H9 (cell line): Measurements from ENCODE around the gene ANP32A. TPM values are rescaled to one million over a fixed set of nuclear protein-coding genes. Genes with fewer than 3 reads are reported as not detected.

ENCODE experiments used
- DNase-seq: peaks from one replicate; pipeline ENCODE4 v3.0.0-alpha.2; 2017
- H2AFZ ChIP-seq: one replicate; pipeline ENCODE4 v1.6.1; 2013; ENCODE audit warnings: mild to moderate bottlenecking, low read length, control low read depth, moderate library complexity
- H2AK5ac ChIP-seq: 2 replicates; pipeline ENCODE4 v1.6.1; 2013; ENCODE audit warnings: low read length, control low read depth, mixed read lengths; ENCODE audit not compliant: insufficient read length
- H2BK120ac ChIP-seq: one replicate; pipeline ENCODE4 v1.6.1; 2013; ENCODE audit warnings: low read depth, mild to moderate bottlenecking, low read length, control low read depth, inconsistent platforms; ENCODE audit not compliant: poor library complexity, severe bottlenecking
- H2BK12ac ChIP-seq: 2 replicates; pipeline ENCODE4 v1.6.1; 2013; ENCODE audit warnings: low read length, control low read depth, mixed read lengths, low read depth; ENCODE audit not compliant: insufficient read length
- H2BK15ac ChIP-seq: 2 replicates; pipeline ENCODE4 v1.6.1; 2013; ENCODE audit warnings: low read depth, low read length, control low read depth
- H2BK20ac ChIP-seq: one replicate; pipeline ENCODE4 v1.6.1; 2013; ENCODE audit warnings: low read depth, mild to moderate bottlenecking, low read length, control low read depth, inconsistent platforms; ENCODE audit not compliant: poor library complexity, severe bottlenecking
- H2BK5ac ChIP-seq: 2 replicates; pipeline ENCODE4 v1.6.1; 2013; ENCODE audit warnings: low read length, control low read depth, mixed read lengths; ENCODE audit not compliant: insufficient read length
- H3K14ac ChIP-seq: 2 replicates; pipeline ENCODE4 v1.6.1; 2013; ENCODE audit warnings: low read length, control low read depth; ENCODE audit not compliant: insufficient read depth
- H3K18ac ChIP-seq: 2 replicates; pipeline ENCODE4 v1.6.1; 2013; ENCODE audit warnings: low read depth, mild to moderate bottlenecking, mixed read lengths, low read length, control low read depth; ENCODE audit not compliant: insufficient read length
- H3K23ac ChIP-seq: 2 replicates; pipeline ENCODE4 v1.6.1; 2013; ENCODE audit warnings: low read length, control low read depth, mixed read lengths, low read depth; ENCODE audit not compliant: insufficient read length
- H3K23me2 ChIP-seq: 2 replicates; pipeline ENCODE4 v1.6.1; 2013; ENCODE audit warnings: low read depth, mild to moderate bottlenecking, mixed read lengths, low read length, control low read depth; ENCODE audit not compliant: insufficient read length, poor library complexity, severe bottlenecking
- H3K27ac ChIP-seq: 2 replicates; pipeline ENCODE4 v1.5.1; 2013; ENCODE audit warnings: low read length, control low read depth, mixed read lengths, low read depth; ENCODE audit not compliant: insufficient read length
- H3K27me3 ChIP-seq: 2 replicates; pipeline ENCODE4 v1.6.1; 2013; ENCODE audit warnings: low read length, control low read depth, inconsistent platforms; ENCODE audit not compliant: insufficient read depth
- H3K4ac ChIP-seq: 2 replicates; pipeline ENCODE4 v1.6.1; 2013; ENCODE audit warnings: low read depth, mild to moderate bottlenecking, control low read depth, inconsistent platforms, low read length, moderate library complexity
- H3K4me1 ChIP-seq: 2 replicates; pipeline ENCODE4 v1.6.1; 2013; ENCODE audit warnings: low read length, control low read depth, inconsistent platforms; ENCODE audit not compliant: insufficient read depth
- H3K4me2 ChIP-seq: 2 replicates; pipeline ENCODE4 v1.6.1; 2013; ENCODE audit warnings: low read length, control low read depth, mixed read lengths; ENCODE audit not compliant: insufficient read length, insufficient read depth
- H3K56ac ChIP-seq: 2 replicates; pipeline ENCODE4 v1.6.1; 2013; ENCODE audit warnings: low read depth, mild to moderate bottlenecking, mixed read lengths, low read length, control low read depth; ENCODE audit not compliant: insufficient read length
- H3K79me1 ChIP-seq: 2 replicates; pipeline ENCODE4 v1.6.1; 2013; ENCODE audit warnings: low read depth, mild to moderate bottlenecking, moderate library complexity, low read length, control low read depth, inconsistent platforms; ENCODE audit not compliant: insufficient read depth, poor library complexity, severe bottlenecking
- H3K79me2 ChIP-seq: 2 replicates; pipeline ENCODE4 v1.6.1; 2013; ENCODE audit warnings: low read length, control low read depth, inconsistent platforms; ENCODE audit not compliant: insufficient read depth
- H3K9ac ChIP-seq: 2 replicates; pipeline ENCODE4 v1.6.1; 2013; ENCODE audit warnings: low read length, control low read depth, mixed read lengths; ENCODE audit not compliant: insufficient read length; ENCODE audit errors: extremely low read depth
- H3K9me3 ChIP-seq: one replicate; pipeline ENCODE4 v1.6.1; 2013; ENCODE audit warnings: low read depth, low read length, inconsistent platforms; ENCODE audit not compliant: control insufficient read depth
- H3T11ph ChIP-seq: one replicate; pipeline ENCODE4 v1.6.1; 2013; ENCODE audit warnings: mild to moderate bottlenecking, low read length, control low read depth, inconsistent platforms
- H4K20me1 ChIP-seq: one replicate; pipeline ENCODE4 v1.6.1; 2013; ENCODE audit not compliant: control insufficient read depth, insufficient read length, insufficient read depth
- H4K5ac ChIP-seq: 2 replicates; pipeline ENCODE4 v1.6.1; 2013; ENCODE audit warnings: low read depth, mild to moderate bottlenecking, mixed read lengths, low read length, control low read depth; ENCODE audit not compliant: insufficient read length
- H4K8ac ChIP-seq: replicated peaks from 2 replicates; pipeline ENCODE4 v1.6.1; 2013; ENCODE audit warnings: low read length, control low read depth, mixed read lengths, low read depth; ENCODE audit not compliant: insufficient read length
- H4K91ac ChIP-seq: 2 replicates; pipeline ENCODE4 v1.6.1; 2013; ENCODE audit warnings: low read depth, mild to moderate bottlenecking, moderate library complexity, mixed read lengths, low read length, control low read depth; ENCODE audit not compliant: insufficient read length
- H3K27ac Mint-ChIP-seq, 3 experiments: 2 replicates in 2 of 3; 3 replicates in 1 of 3; pipeline ENCODE4 v1.8.0; 2020 to 2021; ENCODE audit warnings: mixed read lengths in 3 of 3, mild to moderate bottlenecking in 1 of 3, moderate library complexity in 1 of 3
- H3K27me3 Mint-ChIP-seq: 2 replicates; pipeline ENCODE4 v1.8.0; 2021; ENCODE audit warnings: low read depth, mild to moderate bottlenecking, moderate library complexity, mixed read lengths
- H3K36me3 Mint-ChIP-seq, 3 experiments: 2 replicates in 2 of 3; 3 replicates in 1 of 3; pipeline ENCODE4 v1.8.0; 2020 to 2021; ENCODE audit warnings: low read depth in 3 of 3, mixed read lengths in 3 of 3; ENCODE audit not compliant: insufficient read depth in 1 of 3
- H3K4me1 Mint-ChIP-seq, 2 experiments: 2 replicates each; pipeline ENCODE4 v1.8.0; 2020; ENCODE audit warnings: mixed read lengths in 2 of 2
- H3K4me3 Mint-ChIP-seq, 2 experiments: 2 replicates in 1 of 2; 3 replicates in 1 of 2; pipeline ENCODE4 v1.8.0; 2020 to 2021; ENCODE audit warnings: mild to moderate bottlenecking in 2 of 2, mixed read lengths in 2 of 2, moderate library complexity in 1 of 2
- H3K9me3 Mint-ChIP-seq, 2 experiments: 2 replicates in 1 of 2; 3 replicates in 1 of 2; pipeline ENCODE4 v1.8.0; 2020; ENCODE audit warnings: mild to moderate bottlenecking in 2 of 2, mixed read lengths in 2 of 2, moderate library complexity in 1 of 2
- WGBS: extraction: QIAGEN DNeasy Blood & Tissue Kit; methylation state at CpG from one replicate; pipeline ENCODE4 v1.1.7; 2013; ENCODE audit warnings: missing lambda C conversion rate, low lambda C conversion rate, mixed read lengths; ENCODE audit not compliant: insufficient read length; ENCODE audit errors: extremely low coverage; 5-methylcytosine and 5-hydroxymethylcytosine counted together
- total RNA-seq: library from RNA; stranded (reverse); gene quantifications from 2 replicates; pipeline ENCODE4 v1.2.1, GENCODE V29; 2021
- TF ChIP-seq, protein P1 (sequence below): fragments of 200-600 bp; sonication (generic); conservative IDR thresholded peaks from 3 replicates; pipeline ENCODE4 v1.8.0; 2021; ENCODE audit warnings: antibody characterized with exemption, mild to moderate bottlenecking

ANP32A gene
- total RNA-seq, 1 experiment from 2014 or later, result 318 TPM

DNA sequence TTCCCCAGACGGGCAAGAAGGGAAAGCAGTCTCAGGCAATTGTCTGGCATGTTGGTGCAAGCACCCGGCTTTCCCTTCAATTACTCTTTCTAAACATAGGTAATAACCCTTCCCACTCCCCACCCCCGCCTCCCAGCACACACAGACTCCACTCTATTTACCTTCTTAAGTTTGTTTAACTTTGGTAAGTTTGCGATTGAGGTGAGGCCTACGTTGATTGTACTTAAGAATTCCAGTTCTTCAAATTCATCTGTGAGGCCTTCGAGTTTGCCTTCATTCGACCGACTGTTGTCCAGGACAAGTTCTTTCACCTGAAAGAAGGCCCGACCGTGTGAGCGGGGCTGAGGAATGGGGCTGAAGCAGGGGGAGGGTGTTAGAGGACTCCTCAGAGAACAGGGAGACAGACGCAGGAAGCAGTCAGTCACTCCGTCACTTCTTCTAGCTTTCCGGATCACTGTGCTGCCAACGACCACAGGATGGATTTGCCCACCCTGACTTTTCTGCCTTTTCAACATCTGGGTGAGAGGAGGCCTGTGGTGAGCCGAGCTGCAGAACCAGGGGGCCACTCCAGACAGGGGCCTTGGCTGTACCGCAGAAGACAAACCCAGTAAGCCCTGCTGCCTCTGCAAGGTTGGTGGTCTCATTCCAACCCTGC, 33.0 kb downstream of the ANP32A start:
- H3K36me3 Mint-ChIP-seq, result peaks cover 25 to 71% (median 59%) of the 10 kb centered on the region in 3 experiments
- peaks cover 6% of the 10 kb centered on the region for H3K79me1 ChIP-seq
- no peak overlapping the region for H2BK12ac ChIP-seq
- H3K4me3 Mint-ChIP-seq, result no peak overlapping the region
- TF ChIP-seq, protein P1, sequence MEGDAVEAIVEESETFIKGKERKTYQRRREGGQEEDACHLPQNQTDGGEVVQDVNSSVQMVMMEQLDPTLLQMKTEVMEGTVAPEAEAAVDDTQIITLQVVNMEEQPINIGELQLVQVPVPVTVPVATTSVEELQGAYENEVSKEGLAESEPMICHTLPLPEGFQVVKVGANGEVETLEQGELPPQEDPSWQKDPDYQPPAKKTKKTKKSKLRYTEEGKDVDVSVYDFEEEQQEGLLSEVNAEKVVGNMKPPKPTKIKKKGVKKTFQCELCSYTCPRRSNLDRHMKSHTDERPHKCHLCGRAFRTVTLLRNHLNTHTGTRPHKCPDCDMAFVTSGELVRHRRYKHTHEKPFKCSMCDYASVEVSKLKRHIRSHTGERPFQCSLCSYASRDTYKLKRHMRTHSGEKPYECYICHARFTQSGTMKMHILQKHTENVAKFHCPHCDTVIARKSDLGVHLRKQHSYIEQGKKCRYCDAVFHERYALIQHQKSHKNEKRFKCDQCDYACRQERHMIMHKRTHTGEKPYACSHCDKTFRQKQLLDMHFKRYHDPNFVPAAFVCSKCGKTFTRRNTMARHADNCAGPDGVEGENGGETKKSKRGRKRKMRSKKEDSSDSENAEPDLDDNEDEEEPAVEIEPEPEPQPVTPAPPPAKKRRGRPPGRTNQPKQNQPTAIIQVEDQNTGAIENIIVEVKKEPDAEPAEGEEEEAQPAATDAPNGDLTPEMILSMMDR, result no peak
- H3K4me1 ChIP-seq, result peaks cover 26% of the 10 kb centered on the region; the same call in 1 of the 2 replicates
- H3K27me3 Mint-ChIP-seq, result no peaks in the 10 kb centered on the region
- H2AK5ac ChIP-seq, result no peak overlapping the region
- H3K9ac ChIP-seq, result no peak overlapping the region
- no peak overlapping the region for H3K56ac ChIP-seq
- no peak overlapping the region for H3T11ph ChIP-seq
- peaks cover 63 to 76% of the 10 kb centered on the region in 2 experiments for H3K4me1 Mint-ChIP-seq
- peak overlapping the region; percentile 51 to 86 (median 62); a peak in 4 of 7 replicates for H3K27ac Mint-ChIP-seq
- H4K5ac ChIP-seq, result no peak overlapping the region
- no peak overlapping the region for H3K4me2 ChIP-seq
- no CpG with 5 or more reads among the region's 17 CpGs for WGBS
- no peak overlapping the region for H2BK20ac ChIP-seq
- H3K4ac ChIP-seq, result no peak overlapping the region
- H3K9me3 ChIP-seq, result no peaks in the 10 kb centered on the region
- 0 out of 5 replicates have a peak, but pooled peaks cover 0 to 1% of the 10 kb centered on the region in 2 experiments for H3K9me3 Mint-ChIP-seq
- H2BK120ac ChIP-seq, result no peak overlapping the region
- H3K27me3 ChIP-seq, result no peaks in the 10 kb centered on the region
- H2BK5ac ChIP-seq, result no peak overlapping the region
- peaks cover 8% of the 10 kb centered on the region; the same call in 1 of the 2 replicates for H3K79me2 ChIP-seq
- no peak overlapping the region for H2BK15ac ChIP-seq
- H2AFZ ChIP-seq, result no peak overlapping the region
- H3K14ac ChIP-seq, result no peak overlapping the region
- H3K27ac ChIP-seq, result no peak overlapping the region
- H3K23ac ChIP-seq, result no peak overlapping the region
- H3K23me2 ChIP-seq, result no peaks in the 10 kb centered on the region
- H4K8ac ChIP-seq, result no peak overlapping the region
- H3K18ac ChIP-seq, result no peak overlapping the region
- H4K91ac ChIP-seq, result no peak overlapping the region
- H4K20me1 ChIP-seq, result no peaks in the 10 kb centered on the region
- no peak for DNase-seq
